Placental pericyte (primary cell): ENCODE data around the gene P4HB. TPM values are rescaled to one million over a fixed set of nuclear protein-coding genes. Genes with fewer than 3 reads are reported as not detected.

ENCODE experiments used
- total RNA-seq: library from RNA; depleted of rRNA; stranded (reverse); fragments of >200 nt; gene quantifications from 2 replicates; pipeline ENCODE4 v1.2.3, GENCODE V29; 2012

P4HB gene
- 1,222 and 4,245 TPM in 2 replicates for total RNA-seq

GRCh38 chr17:81859906-81860755 lies at the start of gene P4HB:
Gene P4HB, minus strand, starts transcription at chr17:81860535. Its CDS starts 64 bp downstream, at chr17:81860471.

GRCh38 chr17:81902023-81902652 lies 41.8 kb upstream of the P4HB start, which contains the start of gene NPB:
Gene NPB, plus strand, starts transcription at chr17:81902238. Its CDS starts 40 bp downstream, at chr17:81902278.

GRCh38 chr17:81870981-81871386 lies 10.6 kb upstream of the P4HB start, which contains the start of gene ARHGDIA:
Gene ARHGDIA, minus strand, starts transcription at chr17:81871337. Its CDS starts 1,407 bp downstream, at chr17:81869930.

GRCh38 chr17:81834831-81835267 lies 25.5 kb downstream of the P4HB start, which contains the start of gene PPP1R27:
Gene PPP1R27, minus strand, starts transcription at chr17:81835050. Its CDS starts 97 bp downstream, at chr17:81834953.

GRCh38 chr17:81833160-81833920 lies 27.0 kb downstream of the P4HB start, which contains the start of gene MCRIP1:
Gene MCRIP1, minus strand, starts transcription at chr17:81833291. Its CDS starts 8,785 bp downstream, at chr17:81824506.

GRCh38 chr17:81803728-81804558 lies 56.4 kb downstream of the P4HB start, which contains the start of gene GCGR:
Gene GCGR, plus strand, starts transcription at chr17:81804150. Its CDS starts 4,869 bp downstream, at chr17:81809019.

Other genes with a start within 250 kb of the P4HB start
- 91.7 and 127 TPM in 2 replicates for gene NPLOC4, start 223.4 kb downstream of the P4HB start, total RNA-seq
- 1.4 and 12.0 TPM in 2 replicates for gene TSPAN10, start 223.3 kb downstream of the P4HB start, total RNA-seq
- not detected in 2 replicates for gene PDE6G, start 204.0 kb downstream of the P4HB start, total RNA-seq
- 21.4 and 22.9 TPM in 2 replicates for gene OXLD1, start 193.9 kb downstream of the P4HB start, total RNA-seq
- 8.5 and 8.7 TPM in 2 replicates for gene CCDC137, start 193.8 kb downstream of the P4HB start, total RNA-seq
- gene ARL16, start 176.7 kb downstream of the P4HB start, total RNA-seq, result 20.1 and 33.8 TPM in 2 replicates
- gene HGS, start 176.5 kb downstream of the P4HB start, total RNA-seq, result 124 and 173 TPM in 2 replicates
- gene MRPL12, start 157.2 kb downstream of the P4HB start, total RNA-seq, result 14.4 and 23.9 TPM in 2 replicates
- 4.2 and 29.5 TPM in 2 replicates for gene SLC25A10, start 148.3 kb downstream of the P4HB start, total RNA-seq
- gene GCGR, start 56.4 kb downstream of the P4HB start, total RNA-seq, result not detected in 2 replicates
- gene MCRIP1, start 27.2 kb downstream of the P4HB start, total RNA-seq, result 82.0 and 100 TPM in 2 replicates
- gene PPP1R27, start 25.5 kb downstream of the P4HB start, total RNA-seq, result not detected in 2 replicates
- gene ARHGDIA, start 10.8 kb upstream of the P4HB start, total RNA-seq, result 139 and 275 TPM in 2 replicates
- gene ALYREF, start 31.1 kb upstream of the P4HB start, total RNA-seq, result 94.3 and 166 TPM in 2 replicates
- 102 and 118 TPM in 2 replicates for gene ANAPC11, start 31.2 kb upstream of the P4HB start, total RNA-seq
- under 0.01 and 0.66 TPM in 2 replicates for gene NPB, start 41.7 kb upstream of the P4HB start, total RNA-seq
- 48.7 and 78.1 TPM in 2 replicates for gene PCYT2, start 50.9 kb upstream of the P4HB start, total RNA-seq
- gene SIRT7, start 57.6 kb upstream of the P4HB start, total RNA-seq, result 23.9 and 26.7 TPM in 2 replicates
- 31.6 and 48.1 TPM in 2 replicates for gene MAFG, start 67.2 kb upstream of the P4HB start, total RNA-seq
- 99.9 and 225 TPM in 2 replicates for gene PYCR1, start 76.8 kb upstream of the P4HB start, total RNA-seq
- gene MYADML2, start 86.7 kb upstream of the P4HB start, total RNA-seq, result not detected in 2 replicates
- 0.29 and 0.66 TPM in 2 replicates for gene NOTUM, start 100.7 kb upstream of the P4HB start, total RNA-seq
- gene ASPSCR1, start 117.1 kb upstream of the P4HB start, total RNA-seq, result 31.4 and 38.1 TPM in 2 replicates
- 22.5 and 48.7 TPM in 2 replicates for gene CENPX, start 162.3 kb upstream of the P4HB start, total RNA-seq
- 14.9 and 30.1 TPM in 2 replicates for gene LRRC45, start 162.8 kb upstream of the P4HB start, total RNA-seq
- gene RAC3, start 171.1 kb upstream of the P4HB start, total RNA-seq, result 7.9 and 9.2 TPM in 2 replicates
- 32.2 and 43.5 TPM in 2 replicates for gene DCXR, start 177.2 kb upstream of the P4HB start, total RNA-seq
- 44.1 and 76.8 TPM in 2 replicates for gene RFNG, start 191.3 kb upstream of the P4HB start, total RNA-seq
- 110 and 187 TPM in 2 replicates for gene GPS1, start 191.4 kb upstream of the P4HB start, total RNA-seq
- 74.6 and 105 TPM in 2 replicates for gene DUS1L, start 205.3 kb upstream of the P4HB start, total RNA-seq
- 165 and 359 TPM in 2 replicates for gene FASN, start 237.7 kb upstream of the P4HB start, total RNA-seq